ENCODE measurements around the gene RLBP1.

DNA sequence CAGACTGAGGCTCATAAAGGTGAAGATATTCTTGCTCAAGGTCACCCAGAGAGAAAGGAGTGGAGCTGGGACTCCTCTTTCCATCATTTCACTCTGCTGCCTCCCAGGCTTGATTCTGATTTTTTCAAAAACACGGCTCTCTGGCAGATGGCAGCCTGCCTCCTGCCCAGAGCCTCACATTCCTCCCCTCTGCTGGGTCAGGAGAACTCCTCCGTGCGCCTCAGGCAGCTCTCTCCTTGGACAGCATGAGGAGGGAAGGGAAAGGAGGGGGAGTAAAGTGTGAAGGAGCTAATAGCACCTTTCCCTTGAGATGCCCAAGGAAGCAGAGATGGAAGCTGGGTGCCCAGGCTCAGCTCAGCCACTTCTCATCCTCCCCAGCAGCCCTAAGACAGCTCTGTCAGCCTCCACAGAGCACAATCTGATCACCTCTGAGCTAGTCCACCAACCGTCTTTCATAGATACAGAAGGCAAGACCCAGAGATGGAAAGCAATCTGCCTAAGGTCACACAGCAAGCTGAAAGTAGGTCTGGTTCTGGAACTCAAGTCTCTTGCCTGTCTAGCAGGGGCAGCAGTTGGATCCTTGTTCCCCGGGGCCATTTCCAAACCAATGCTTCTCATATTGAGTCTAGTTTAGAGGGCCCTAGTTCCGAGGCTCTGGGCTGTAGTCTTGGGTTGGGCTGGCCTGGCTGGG is 3.5 kb downstream of the RLBP1 start:
- no peak for TF ChIP-seq POLR2AphosphoS5 (IDR thresholded peaks at IDR 0.05)
- TF ChIP-seq, protein P1, sequence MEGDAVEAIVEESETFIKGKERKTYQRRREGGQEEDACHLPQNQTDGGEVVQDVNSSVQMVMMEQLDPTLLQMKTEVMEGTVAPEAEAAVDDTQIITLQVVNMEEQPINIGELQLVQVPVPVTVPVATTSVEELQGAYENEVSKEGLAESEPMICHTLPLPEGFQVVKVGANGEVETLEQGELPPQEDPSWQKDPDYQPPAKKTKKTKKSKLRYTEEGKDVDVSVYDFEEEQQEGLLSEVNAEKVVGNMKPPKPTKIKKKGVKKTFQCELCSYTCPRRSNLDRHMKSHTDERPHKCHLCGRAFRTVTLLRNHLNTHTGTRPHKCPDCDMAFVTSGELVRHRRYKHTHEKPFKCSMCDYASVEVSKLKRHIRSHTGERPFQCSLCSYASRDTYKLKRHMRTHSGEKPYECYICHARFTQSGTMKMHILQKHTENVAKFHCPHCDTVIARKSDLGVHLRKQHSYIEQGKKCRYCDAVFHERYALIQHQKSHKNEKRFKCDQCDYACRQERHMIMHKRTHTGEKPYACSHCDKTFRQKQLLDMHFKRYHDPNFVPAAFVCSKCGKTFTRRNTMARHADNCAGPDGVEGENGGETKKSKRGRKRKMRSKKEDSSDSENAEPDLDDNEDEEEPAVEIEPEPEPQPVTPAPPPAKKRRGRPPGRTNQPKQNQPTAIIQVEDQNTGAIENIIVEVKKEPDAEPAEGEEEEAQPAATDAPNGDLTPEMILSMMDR (IDR thresholded peaks at IDR 0.05) = no peak

Measured in transverse colon (tissue), 4 donors.